GM18868 (cell line): ENCODE measurements around the gene LBR.

Experiments used
- ATAC-seq: cut with Tn5 transposase; IDR thresholded peaks from one replicate; pipeline ENCODE4 v1.9.1; 2021; ENCODE audit warnings: mild to moderate bottlenecking, moderate library complexity; ENCODE audit not compliant: unreplicated experiment

The LBR gene

DNA sequence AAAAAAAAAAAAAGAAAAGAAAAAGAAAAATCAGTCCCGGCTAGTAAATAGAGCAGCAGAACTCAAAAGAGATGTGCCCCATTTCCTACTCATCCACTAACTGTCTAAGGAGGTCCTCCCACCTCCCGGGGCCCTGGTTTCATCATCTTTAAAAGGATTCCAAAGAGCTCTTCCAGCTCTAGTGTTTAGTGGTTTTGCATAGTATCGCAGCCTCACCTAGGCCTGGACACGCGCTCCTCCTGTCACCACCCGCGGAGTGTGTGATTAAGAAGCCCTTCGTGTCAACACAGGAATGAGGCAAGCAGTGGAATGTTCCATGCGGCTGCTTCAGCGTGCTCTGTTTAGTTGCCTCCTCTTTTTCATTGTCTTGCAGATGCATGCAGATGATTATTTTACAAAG is 49.0 kb downstream of the LBR start:
- ATAC-seq: no peak

DNA sequence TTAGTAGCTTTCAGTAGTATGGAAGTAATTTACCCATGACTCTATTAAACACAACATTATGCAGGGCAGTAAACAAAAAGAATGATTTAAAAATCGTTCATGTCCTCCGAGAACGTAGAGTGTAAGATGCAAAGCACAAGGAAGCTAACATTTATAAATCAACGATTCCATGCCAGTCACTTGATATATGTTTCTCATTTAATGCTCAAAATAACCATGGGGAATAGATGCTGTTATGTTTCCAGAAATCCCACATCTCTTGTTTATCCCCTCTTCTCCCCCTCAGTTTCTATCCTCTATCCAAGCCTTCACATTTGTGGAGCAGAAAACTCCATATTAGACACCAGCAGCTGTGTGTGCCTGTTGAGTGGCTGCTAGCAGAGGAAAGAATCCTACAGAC is 52.8 kb downstream of the LBR start:
- no peak for ATAC-seq

DNA sequence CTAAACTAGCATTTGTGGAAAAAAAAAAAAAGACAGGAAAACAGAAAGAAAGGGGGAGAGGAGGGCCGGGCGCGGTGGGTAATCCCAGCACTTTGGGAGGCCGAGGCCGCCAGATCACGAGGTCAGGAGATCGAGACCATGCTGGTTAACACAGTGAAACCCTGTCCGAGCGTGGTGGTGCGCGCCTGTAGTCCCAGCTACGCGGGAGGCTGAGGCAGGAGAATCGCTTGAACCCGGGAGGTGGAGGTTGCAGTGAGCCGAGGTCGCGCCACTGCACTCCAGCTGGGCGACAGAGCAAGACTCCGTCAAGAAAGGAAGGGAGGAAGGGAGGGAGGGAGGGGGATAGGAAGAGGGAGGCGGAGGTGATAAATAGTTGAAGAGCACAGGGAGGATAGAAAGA is 54.7 kb downstream of the LBR start:
- ATAC-seq: no peak

DNA sequence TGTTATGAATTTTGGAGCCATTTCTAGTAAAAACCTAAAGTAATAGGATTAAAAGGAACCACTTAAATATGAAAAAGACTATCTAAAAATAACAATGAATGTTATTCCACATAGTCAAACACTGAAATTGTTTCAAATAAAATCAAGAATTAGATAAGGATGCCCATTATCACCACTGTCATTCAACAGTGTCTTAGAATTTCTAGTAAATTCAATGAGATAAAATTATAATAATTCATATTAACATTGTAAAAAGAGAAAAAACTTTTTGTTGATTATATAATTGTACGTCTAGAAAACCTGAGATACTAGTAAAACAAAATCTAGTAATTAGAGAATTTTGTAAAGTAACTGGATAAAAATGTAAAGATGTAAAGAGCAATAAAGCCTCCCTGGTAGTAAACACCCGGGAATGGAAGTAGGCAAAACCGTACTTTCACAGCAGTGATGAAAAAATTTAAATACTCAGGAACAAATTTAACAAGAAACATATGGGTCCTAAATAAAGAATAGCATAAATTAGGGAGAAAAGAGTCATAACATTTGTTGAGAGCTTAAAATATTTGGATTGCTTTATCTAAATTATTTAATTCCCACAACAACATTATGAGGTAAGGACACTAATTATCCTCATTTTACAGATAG is 56.4 kb downstream of the LBR start:
- ATAC-seq: no peak

DNA sequence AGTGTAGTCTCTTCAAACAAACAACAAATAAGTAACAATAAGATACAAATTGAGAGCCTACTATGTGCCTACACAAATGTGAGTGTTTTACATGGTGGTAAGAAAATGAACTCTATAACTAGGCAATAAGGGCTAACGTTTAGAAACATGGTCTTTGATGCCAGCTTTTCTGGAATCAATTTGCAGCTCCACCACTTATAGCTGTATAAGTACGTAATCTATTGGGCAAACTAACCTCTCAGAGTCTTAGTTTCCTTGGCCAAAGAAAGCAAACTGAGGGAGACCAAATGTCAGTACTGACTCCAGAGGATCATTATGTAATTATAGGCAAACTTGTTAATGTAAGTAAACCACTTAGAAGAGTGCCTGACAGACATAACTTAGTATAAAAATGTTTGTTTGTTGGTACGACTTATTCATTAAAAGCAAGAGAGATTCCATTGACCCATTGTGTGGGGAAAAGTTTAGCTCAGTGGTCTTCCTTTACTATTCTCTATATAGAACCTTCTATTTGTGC is 59.7 kb downstream of the LBR start:
- ATAC-seq: no peak

DNA sequence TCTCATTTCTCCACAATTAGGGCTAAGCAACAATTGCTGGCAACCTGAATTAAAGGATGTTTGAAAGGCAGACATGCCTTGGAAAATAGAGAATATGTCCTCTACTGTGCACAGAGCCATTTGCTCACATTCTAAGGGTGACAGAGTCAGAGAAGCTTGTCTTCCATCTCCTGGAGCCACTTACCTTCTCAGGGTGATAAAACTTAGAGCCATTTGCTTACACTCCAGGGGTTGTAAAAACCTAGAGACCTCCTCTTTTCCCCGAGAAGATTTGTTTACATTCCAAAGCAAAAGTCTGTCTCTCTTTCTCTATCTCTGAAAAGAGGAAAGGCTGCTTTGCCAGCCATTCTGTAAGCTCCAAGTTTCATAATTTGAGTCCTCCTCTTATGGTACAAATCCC is 61.3 kb downstream of the LBR start:
- no peak for ATAC-seq

DNA sequence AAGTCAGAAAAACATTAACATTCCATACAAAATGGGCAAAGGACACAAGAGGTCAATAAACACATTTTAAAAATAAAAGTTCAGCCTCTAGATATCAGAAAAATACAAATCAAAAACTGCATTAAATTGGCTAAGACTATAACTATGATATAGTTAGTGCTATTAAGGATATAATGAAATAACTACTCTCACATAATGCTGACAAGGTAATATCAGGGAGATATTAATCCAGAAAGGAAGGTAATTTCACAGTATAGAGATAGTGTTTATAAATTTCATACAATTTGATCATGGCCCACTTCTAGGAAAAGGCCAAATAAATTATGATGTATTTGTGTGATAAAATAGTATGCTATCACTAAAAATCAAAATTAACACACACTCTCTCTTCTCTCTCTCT is 61.8 kb downstream of the LBR start:
- ATAC-seq: no peak

DNA sequence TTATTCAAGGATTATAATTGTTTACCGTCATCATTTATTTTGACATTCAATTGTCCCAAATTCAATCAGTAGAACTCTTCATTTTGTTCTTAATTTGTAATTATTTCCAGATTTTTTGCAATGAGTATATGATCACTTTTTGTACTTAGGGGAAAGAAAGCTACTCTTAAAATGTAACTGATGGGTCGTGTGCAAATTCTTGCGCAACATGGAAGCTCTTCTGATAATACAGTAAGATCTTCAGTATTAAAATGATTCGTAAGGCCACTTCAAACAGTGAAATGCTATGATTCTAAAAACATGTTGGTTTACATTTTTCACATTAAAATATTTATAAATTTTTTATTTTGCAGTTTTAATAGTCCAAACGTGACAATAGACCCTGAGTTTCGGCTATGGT is 63.4 kb downstream of the LBR start:
- no peak for ATAC-seq

DNA sequence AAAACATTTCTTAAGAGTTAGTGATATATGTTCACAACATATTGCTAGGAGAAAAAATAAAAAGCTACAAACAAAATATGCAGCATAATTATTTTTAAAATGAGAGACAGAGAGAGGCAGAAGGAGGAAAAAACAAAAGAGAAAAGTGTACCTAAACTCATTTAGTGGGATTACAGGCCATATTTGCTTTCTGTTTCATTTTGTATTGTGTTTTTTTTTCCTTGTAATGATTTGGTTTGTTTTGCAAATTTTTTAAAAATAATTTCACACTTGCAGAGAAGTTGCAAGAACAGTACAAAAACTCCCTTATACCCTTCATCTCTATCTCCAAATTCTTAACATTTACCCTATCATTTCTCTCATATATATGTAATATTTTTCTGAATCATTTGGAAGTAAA is 65.0 kb downstream of the LBR start:
- no peak for ATAC-seq

DNA sequence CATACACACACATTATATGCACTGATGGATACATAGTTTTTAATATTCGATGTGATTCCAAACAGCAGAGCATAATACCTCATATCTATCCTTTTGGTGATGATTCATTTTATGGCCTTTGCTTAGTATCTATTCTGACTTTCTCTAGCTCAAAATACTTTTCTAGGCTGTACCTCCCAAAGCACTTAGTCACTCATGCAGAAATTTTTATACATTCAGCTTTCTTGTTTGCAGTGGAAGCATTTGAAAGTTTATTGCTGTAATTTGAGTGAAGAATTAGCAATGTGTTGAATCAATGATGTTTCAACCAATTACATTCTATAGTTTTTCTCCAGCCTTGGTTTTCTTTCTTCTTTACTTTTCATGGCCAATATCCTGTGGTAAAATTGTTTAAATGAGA is 66.7 kb downstream of the LBR start:
- no peak for ATAC-seq

DNA sequence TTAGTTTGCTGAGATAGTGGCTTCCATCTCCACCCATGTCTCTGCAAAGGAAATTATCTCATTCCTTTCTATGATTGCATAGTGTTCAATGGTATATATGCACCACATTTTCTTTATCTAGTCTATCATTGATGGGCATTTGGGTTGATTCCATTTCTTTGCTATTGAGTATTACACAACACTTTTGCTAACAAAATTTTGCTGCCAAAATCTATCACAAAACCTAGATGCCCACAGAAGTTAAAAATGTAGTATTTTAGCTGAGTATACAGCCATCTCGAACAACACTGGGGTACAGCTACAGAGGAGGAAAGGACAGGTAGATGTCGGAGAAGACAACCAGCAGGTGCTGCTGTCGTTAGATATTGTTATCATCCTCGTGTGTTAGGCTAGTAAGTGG is 67.7 kb downstream of the LBR start:
- ATAC-seq: no peak

DNA sequence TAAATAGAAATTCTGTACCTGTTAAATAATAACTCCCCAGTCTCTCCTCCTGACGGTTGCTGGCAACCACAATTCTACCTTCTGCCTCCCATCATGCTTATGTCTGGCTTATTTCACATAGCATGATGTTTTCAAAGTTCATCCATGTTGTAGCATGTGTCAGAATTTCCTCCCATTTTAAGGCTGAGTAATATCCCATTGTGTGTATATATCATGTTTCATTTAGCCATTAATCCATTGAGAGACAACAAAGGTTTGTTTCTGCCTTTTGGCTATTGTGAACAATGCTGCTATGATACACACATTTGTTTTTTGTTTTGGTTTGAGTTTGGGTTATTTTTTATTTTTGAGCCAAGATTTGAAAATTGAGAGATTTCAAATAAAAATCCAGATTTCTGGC is 72.0 kb downstream of the LBR start:
- no peak for ATAC-seq

DNA sequence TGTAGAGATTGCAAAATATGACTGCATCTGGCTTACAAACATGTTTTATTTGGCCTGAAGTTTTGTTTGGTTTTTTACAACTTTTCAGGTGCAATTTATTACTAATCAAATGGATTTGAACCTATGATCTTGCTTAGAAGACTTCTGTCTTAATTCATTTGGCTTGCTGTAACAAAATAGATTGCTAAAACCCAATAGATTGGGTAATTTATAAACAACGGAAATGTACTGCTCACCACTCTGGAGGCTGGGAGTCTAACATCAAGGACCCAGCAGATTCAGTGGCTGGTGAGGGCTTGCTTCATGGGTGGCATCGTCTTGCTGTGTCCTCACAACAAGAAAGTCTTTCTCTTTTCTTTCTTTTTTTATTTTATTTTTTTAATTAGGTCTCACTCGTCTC is 72.9 kb downstream of the LBR start:
- ATAC-seq: no peak
